Hematopoietic multipotent progenitor cell (in vitro differentiated cells): Measurements from ENCODE around the gene STAT5A. TPM values are rescaled to one million over a fixed set of nuclear protein-coding genes. Genes with fewer than 3 reads are reported as not detected.
A peak's percentile ranks its signal among the peaks of the same experiment; 100 is the strongest.
"Not testable (repeated sequence)": the region's sequence is repeated elsewhere in the genome, so short reads cannot be mapped to it uniquely, and the experiment has no call there.

Source experiments
- DNase-seq, 3 donors: peaks; one replicate each; pipeline ENCODE4 v3.0.0-alpha.2; 2011 to 2015; ENCODE audit warnings: low read depth in 2 of 3, low spot score in 2 of 3
- total RNA-seq: library from RNA; depleted of rRNA; stranded (reverse); fragments of >200 nt; gene quantifications from one replicate; pipeline ENCODE4 v1.2.3, GENCODE V29; 2012

STAT5A gene
- total RNA-seq, 1 donor, result 603 TPM

GRCh38 chr17:42283241-42284023, 4.9 kb upstream of the STAT5A start:
- DNase-seq, result no peak

GRCh38 chr17:42284024-42284369, 4.3 kb upstream of the STAT5A start:
- DNase-seq, result no peak

GRCh38 chr17:42284566-42284965, 3.7 kb upstream of the STAT5A start:
- DNase-seq, result no peak

GRCh38 chr17:42285346-42286050, 2.8 kb upstream of the STAT5A start:
- no peak for DNase-seq

GRCh38 chr17:42286411-42287221, 1.7 kb upstream of the STAT5A start:
- DNase-seq, result peak in 1 of 3 donors; percentile 32

GRCh38 chr17:42287305-42287976, 857 bp upstream of the STAT5A start:
- peak in 2 of 3 donors; percentile 37 to 62 for DNase-seq

- peak in 2 of 3 donors; percentile 66 to 79 for DNase-seq
Measured at GRCh38 chr17:42288803-42289610, 709 bp downstream of the STAT5A start.

GRCh38 chr17:42289611-42290181, 1.4 kb downstream of the STAT5A start:
- no peak for DNase-seq

- DNase-seq, result no peak
Measured at GRCh38 chr17:42290577-42290976, 2.3 kb downstream of the STAT5A start.

- DNase-seq, result no peak
Measured at GRCh38 chr17:42291129-42291528, 2.8 kb downstream of the STAT5A start.

GRCh38 chr17:42294469-42295398, 6.4 kb downstream of the STAT5A start:
- no peak for DNase-seq

- no peak for DNase-seq
Measured at GRCh38 chr17:42296012-42296411, 7.7 kb downstream of the STAT5A start.

- not testable (repeated sequence) for DNase-seq
Measured at GRCh38 chr17:42297775-42298174, 9.5 kb downstream of the STAT5A start.

- not testable (repeated sequence) for DNase-seq
Measured at GRCh38 chr17:42299361-42299760, 11.1 kb downstream of the STAT5A start.

GRCh38 chr17:42299913-42300312, 11.6 kb downstream of the STAT5A start:
- not testable (repeated sequence) for DNase-seq

GRCh38 chr17:42301022-42301421, 12.7 kb downstream of the STAT5A start:
- DNase-seq, result no peak

- DNase-seq, result no peak
Measured at GRCh38 chr17:42303694-42304093, 15.4 kb downstream of the STAT5A start.
